Measurements from ENCODE around the gene SERPINA3.
A peak's percentile ranks its signal among the peaks of the same experiment; 100 is the strongest.
"Not testable (repeated sequence)": the region's sequence is repeated elsewhere in the genome, so short reads cannot be mapped to it uniquely, and the experiment has no call there.

The SERPINA3 gene

GRCh38 chr14:94586635-94587034, 25.6 kb upstream of the SERPINA3 start:
- no peak for DNase-seq

DNA sequence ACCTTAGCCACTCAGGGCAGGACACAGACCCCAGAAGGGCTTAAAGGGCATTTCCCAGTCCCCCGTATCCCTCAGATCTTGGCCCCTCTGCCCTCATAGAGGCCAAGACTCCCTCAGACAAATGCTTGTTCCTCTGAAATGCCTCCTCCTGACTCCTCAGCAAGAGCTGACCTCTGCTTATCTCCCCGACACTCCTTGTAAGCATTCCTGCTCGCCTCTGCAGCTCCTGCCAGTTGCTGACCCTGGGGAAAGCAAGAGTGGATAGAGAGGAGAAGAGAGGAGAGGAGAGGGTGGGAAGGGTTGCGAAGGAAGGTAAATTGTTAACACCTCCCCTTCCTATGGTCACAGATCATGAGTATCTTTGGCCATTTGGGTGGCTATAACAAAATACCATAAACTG, 23.9 kb upstream of the SERPINA3 start:
- no peak for DNase-seq

DNA sequence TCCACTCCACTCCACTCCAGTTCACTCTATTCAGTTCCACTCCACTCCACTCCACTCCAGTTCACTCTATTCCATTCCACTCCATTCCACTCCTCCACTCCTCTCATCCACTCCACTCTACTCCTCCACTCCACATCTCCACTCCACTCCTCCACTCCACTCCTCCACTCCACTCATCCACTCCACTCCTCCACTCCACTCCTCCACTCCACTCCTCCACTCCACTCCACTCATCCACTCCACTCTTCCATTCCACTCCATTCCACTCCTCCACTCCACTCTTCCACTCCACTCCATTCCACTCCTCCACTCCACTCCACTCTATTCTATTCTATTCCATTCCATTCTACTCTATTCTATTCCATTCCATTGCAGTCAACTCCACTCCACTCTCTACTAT, 21.1 kb upstream of the SERPINA3 start:
- no peak for DNase-seq

GRCh38 chr14:94591871-94592270, 20.3 kb upstream of the SERPINA3 start:
- DNase-seq = no peak

DNA sequence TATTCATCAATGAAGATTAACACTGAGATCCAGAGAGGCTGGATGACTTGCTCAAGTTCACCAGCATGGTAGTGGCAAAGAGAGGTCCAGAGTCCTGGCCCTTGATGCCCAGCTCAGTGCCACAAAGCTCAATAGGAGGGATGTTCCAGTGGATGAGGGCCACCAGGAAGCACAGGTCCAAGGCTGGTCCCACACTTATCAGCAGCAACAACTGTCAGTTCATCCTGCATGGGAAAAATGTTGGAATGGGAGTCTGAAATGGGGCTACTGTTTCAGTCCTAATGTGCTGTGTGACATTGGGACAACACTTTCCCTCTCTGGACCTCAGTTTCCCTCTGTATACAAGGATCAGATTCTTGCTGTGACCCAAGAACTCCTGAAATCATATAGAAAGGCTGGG, 19.7 kb upstream of the SERPINA3 start:
- no peak for DNase-seq

- DNase-seq = no peak
These were observed 18.8 kb upstream of the SERPINA3 start for GRCh38 chr14:94593376-94593748.

GRCh38 chr14:94593749-94594431, 18.3 kb upstream of the SERPINA3 start:
- no peak for DNase-seq

- no peak for DNase-seq
These were observed 17.8 kb upstream of the SERPINA3 start for GRCh38 chr14:94594441-94594840.

DNA sequence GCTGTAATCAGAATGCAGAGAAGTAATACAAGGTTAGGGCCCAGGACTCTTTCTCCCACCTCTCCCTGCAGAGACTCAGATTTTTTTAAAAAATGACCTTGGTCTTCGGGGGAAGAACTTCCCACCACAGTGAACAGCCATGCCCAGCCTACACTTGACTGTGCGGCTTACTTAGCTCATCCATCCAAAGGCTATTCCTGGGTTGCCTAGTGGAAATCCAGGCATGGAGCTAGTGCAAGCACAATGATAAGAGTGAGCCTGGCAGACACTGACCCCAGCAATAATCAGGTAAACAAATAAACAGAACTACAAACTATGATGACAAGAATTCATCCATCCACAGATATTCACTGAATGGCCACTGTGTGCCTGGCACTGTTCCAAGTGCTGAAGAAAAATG, 16.3 kb upstream of the SERPINA3 start:
- DNase-seq = no peak

DNA sequence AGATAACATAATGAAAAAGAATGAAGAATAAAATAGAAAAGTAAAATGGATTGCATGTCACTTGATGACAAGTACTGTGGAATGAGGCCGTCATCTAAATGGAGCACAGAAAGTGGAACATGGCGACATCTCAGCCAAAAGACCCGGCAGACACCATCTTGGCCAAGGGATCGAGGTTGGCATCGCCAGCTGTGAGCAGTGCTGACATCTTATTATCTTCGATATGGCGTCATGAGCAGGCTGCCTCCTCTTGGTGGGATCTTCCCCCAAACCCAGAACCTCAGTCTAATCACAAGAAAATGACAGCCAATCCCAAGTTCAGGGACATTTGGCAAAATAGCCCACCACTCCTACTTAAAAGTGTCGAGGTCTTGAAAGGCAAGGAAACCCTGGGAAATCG, 15.8 kb upstream of the SERPINA3 start:
- no peak for DNase-seq

- no peak for DNase-seq
These were observed 14.4 kb upstream of the SERPINA3 start for GRCh38 chr14:94597788-94598187.

GRCh38 chr14:94598506-94598815, 13.7 kb upstream of the SERPINA3 start:
- DNase-seq = no peak

DNA sequence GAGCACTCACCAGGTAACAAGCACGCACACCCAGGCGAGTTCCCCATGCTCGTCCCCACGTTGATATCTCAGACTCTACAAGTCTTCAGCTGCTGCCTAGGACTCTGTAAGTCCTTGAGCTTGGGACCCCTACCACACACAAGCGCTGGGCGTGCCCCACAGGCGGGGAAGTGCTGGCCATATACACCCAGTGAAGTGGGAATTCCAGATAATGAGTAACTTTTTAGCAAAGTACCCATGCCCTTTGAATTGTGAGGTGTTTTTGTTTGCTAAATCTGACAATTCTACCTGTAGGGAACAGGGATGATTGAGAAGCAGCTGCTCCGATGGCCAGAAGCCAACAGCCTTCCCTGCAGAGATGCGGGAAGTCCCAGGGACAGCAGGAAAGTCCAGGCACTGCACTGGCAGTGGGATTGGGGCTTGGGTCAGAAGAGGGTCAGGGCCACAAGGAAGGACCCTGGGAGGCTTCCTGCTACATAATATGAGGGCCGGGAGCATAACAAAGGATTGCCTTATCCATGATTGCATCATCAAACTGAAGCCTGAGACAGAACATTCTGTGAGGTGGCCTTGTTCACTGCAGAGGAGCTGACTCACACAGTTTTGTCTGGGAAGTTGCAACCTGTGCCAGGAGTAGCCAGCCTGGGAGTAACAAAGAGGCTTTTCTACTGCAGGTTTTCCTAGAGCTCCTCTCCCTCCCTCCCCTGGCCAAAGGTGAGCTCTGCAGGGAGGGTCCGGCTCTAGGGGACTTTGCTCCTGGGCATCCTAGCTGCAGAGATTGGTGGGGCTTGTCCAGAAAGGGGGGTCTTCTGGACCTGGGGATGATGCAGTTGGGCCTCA, 13.2 kb upstream of the SERPINA3 start:
- DNase-seq = no peak

- DNase-seq = no peak
These were observed 12.6 kb upstream of the SERPINA3 start for GRCh38 chr14:94599656-94600004.

- DNase-seq = no peak
These were observed 12.0 kb upstream of the SERPINA3 start for GRCh38 chr14:94600148-94600545.

DNA sequence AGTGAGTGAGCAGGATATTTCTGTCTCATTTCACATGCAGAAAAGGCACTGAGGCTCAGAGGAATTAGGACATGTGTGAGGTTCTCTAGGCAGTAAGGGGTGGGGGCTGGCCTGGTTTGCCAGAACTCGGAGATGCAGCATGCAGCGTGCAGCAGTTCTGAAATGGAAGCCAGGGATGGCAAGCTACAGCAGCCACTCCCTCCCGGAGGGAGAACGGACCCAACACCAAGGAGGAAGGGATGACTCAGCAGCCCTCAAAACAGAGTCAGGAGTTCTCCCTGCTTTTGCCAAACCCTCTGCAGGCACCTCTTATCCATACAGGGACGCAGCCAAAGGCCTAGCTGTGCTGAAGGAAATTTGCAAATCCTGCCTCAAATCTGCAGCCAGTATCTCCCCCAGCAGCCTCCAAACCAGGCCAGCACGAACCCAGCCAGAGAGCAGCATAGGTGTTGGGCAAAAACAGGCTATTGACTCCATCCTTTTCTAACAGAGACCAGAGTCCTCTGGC, 10.3 kb upstream of the SERPINA3 start:
- peak; percentile 18 for DNase-seq

GRCh38 chr14:94602722-94603121, 9.5 kb upstream of the SERPINA3 start:
- DNase-seq = no peak

GRCh38 chr14:94605361-94605760, 6.8 kb upstream of the SERPINA3 start:
- no peak for DNase-seq

- DNase-seq = not testable (repeated sequence)
These were observed 3.2 kb upstream of the SERPINA3 start for GRCh38 chr14:94608966-94609365.

GRCh38 chr14:94611179-94611578, 1.0 kb upstream of the SERPINA3 start:
- DNase-seq = no peak

DNA sequence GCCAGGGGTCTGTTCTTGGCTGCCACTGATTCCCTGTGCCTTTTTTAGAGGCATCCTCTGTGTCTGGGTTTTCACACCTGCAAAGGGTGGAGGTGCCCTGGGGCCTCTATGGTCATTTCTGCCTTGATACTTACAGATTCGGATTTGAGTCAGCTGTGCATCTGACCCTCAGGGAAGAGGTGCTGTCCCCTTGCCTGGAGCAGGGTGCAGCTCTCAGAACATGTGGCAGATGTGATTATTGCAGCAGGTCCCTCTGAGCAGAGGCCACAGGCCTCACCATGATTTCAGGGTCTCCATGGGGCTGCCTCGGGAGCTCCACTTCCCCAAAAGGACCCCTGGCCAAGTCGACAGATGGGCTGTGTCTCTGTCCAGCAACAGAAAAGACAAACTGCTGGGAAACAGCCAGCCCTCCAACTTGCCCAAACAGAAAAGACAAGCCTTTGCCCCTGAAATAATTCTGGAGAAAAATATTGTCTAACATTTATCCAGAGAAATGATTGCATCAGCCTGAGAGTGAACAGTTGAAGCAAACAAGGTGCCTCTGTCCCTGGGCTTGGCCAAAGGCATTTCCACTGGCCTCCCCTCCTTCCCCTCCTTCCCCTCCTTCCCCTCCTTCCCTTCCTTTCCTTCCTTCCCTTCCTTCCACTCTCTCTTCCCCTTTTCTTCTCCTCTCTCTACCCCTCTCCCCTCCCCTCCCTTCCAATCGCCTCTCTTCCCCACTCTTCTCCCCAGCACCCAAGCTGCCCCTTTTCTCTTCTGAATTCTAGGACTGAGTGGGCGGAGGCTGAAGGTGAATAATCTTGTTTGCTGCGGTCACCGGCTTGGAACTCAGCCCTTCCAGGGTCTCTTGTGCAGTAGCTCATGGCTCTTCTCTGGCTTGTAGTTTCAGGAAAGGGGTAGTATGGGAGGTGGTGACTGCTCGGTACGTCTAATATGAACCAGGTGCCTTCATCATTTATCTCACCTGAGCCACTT, 676 bp downstream of the SERPINA3 start:
- DNase-seq = no peak

DNA sequence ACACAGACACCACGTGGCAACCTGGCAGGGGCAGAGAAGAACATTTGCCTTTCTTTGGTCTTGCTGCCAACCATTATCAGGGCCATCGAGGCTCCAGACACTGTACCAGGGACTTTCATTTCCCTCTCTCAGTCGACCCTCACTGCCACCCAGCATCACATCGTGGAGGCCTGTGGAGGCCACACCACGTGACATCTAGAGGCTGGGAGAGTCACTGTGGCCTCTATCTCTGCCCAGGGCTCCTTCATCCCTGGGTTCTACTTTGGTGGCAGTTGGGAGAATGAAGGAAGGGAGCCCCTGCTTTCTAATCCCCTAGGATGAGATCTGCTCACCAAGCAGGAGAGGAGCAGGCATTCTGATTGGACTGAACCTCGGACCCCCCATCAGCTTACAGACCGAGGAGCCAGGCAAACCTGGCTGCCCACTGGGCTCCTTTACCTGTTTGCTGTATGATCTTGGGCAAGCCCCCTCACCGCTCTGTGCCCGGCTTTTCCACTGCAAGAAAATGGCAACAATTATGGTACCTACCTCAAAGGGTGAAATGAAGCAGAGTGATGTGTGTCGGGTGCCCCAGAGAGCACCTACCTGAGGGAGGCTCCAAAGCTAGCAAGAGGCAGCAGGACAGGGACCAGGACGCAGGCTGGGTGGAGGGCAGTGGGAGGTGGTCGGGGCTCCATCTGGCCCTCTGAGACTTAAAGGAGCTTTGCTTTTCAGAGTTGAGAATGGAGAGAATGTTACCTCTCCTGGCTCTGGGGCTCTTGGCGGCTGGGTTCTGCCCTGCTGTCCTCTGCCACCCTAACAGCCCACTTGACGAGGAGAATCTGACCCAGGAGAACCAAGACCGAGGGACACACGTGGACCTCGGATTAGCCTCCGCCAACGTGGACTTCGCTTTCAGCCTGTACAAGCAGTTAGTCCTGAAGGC, 1.8 kb downstream of the SERPINA3 start:
- DNase-seq = no peak
